WTC11 (cell line): ENCODE measurements around the gene AK9. TPM values are rescaled to one million over a fixed set of nuclear protein-coding genes. Genes with fewer than 3 reads are reported as not detected.

Experiments used
- ATF2 ChIP-seq: sonication (generic); formaldehyde crosslinking; IDR thresholded peaks from 2 replicates; pipeline ENCODE4 v1.8.1; 2022; ENCODE audit warnings: low read depth, missing genetic modification reagents, borderline replicate concordance
- CTCF ChIP-seq: fragments of 200-600 bp; IDR thresholded peaks from 2 replicates; pipeline ENCODE4 v1.8.0; 2022; ENCODE audit warnings: antibody characterized with exemption
- E2F1 ChIP-seq: sonication (generic); formaldehyde crosslinking; IDR thresholded peaks from 2 replicates; pipeline ENCODE4 v1.8.0; 2022; ENCODE audit warnings: mild to moderate bottlenecking, missing genetic modification reagents
- EMX1 ChIP-seq: fragments of 250-450 bp; sonication (Bioruptor Pico); IDR thresholded peaks from 2 replicates; pipeline ENCODE4 v1.8.0; 2021; ENCODE audit warnings: mild to moderate bottlenecking
- ETV6 ChIP-seq: sonication (generic); formaldehyde crosslinking; IDR thresholded peaks from 2 replicates; pipeline ENCODE4 v1.8.1; 2022; ENCODE audit warnings: mild to moderate bottlenecking, missing genetic modification reagents
- FOXK1 ChIP-seq: sonication (generic); formaldehyde crosslinking; IDR thresholded peaks from 2 replicates; pipeline ENCODE4 v1.8.0; 2022; ENCODE audit warnings: mild to moderate bottlenecking, moderate library complexity, missing genetic modification reagents
- FOXP1 ChIP-seq: sonication (generic); formaldehyde crosslinking; IDR thresholded peaks from 2 replicates; pipeline ENCODE4 v1.8.0; 2022; ENCODE audit warnings: missing genetic modification reagents, mild to moderate bottlenecking, moderate library complexity, borderline replicate concordance
- FOXP4 ChIP-seq: sonication (generic); formaldehyde crosslinking; IDR thresholded peaks from 2 replicates; pipeline ENCODE4 v1.8.0; 2022; ENCODE audit warnings: mild to moderate bottlenecking, missing genetic modification reagents
- JUN ChIP-seq: sonication (generic); formaldehyde crosslinking; IDR thresholded peaks from 2 replicates; pipeline ENCODE4 v1.8.0; 2023; ENCODE audit warnings: mild to moderate bottlenecking, missing genetic modification reagents
- NFYB ChIP-seq: sonication (generic); formaldehyde crosslinking; conservative IDR thresholded peaks from 2 replicates; pipeline ENCODE4 v1.8.0; 2022; ENCODE audit warnings: low read depth, missing genetic modification reagents
- NR1H2 ChIP-seq: sonication (generic); formaldehyde crosslinking; IDR thresholded peaks from 2 replicates; pipeline ENCODE4 v1.9.0; 2021; ENCODE audit warnings: mild to moderate bottlenecking, moderate library complexity, missing genetic modification reagents
- OVOL2 ChIP-seq: fragments of 250-450 bp; sonication (Bioruptor Pico); IDR thresholded peaks from 2 replicates; pipeline ENCODE4 v1.9.0; 2021; ENCODE audit warnings: mild to moderate bottlenecking, borderline replicate concordance
- PREB ChIP-seq: sonication (generic); formaldehyde crosslinking; IDR thresholded peaks from 2 replicates; pipeline ENCODE4 v1.8.1; 2022; ENCODE audit warnings: mild to moderate bottlenecking, missing genetic modification reagents, moderate library complexity, borderline replicate concordance
- RELA ChIP-seq: sonication (generic); formaldehyde crosslinking; IDR thresholded peaks from 2 replicates; pipeline ENCODE4 v1.8.1; 2022; ENCODE audit warnings: missing genetic modification reagents, mild to moderate bottlenecking, borderline replicate concordance
- SMAD4 ChIP-seq: sonication (generic); formaldehyde crosslinking; IDR thresholded peaks from 2 replicates; pipeline ENCODE4 v1.8.0; 2022; ENCODE audit warnings: mild to moderate bottlenecking, missing genetic modification reagents
- SOX15 ChIP-seq: fragments of 250-450 bp; sonication (Bioruptor Pico); IDR thresholded peaks from 2 replicates; pipeline ENCODE4 v1.9.0; 2021; ENCODE audit warnings: mild to moderate bottlenecking
- STAT6 ChIP-seq: sonication (generic); formaldehyde crosslinking; conservative IDR thresholded peaks from 2 replicates; pipeline ENCODE4 v1.8.1; 2023; ENCODE audit warnings: mild to moderate bottlenecking, low read depth, missing genetic modification reagents, moderate library complexity
- USF1 ChIP-seq: sonication (generic); formaldehyde crosslinking; IDR thresholded peaks from 2 replicates; pipeline ENCODE4 v1.8.0; 2022; ENCODE audit warnings: mild to moderate bottlenecking, missing genetic modification reagents
- USF2 ChIP-seq: sonication (generic); formaldehyde crosslinking; IDR thresholded peaks from 2 replicates; pipeline ENCODE4 v1.8.1; 2023; ENCODE audit warnings: mild to moderate bottlenecking, missing genetic modification reagents, moderate library complexity
- ZNF416 ChIP-seq: fragments of 250-450 bp; sonication (Bioruptor Pico); IDR thresholded peaks from 2 replicates; pipeline ENCODE4 v1.9.0; 2021; ENCODE audit warnings: mild to moderate bottlenecking, inconsistent platforms
- ZNF512 ChIP-seq: sonication (generic); formaldehyde crosslinking; IDR thresholded peaks from 2 replicates; pipeline ENCODE4 v1.8.1; 2022; ENCODE audit warnings: missing genetic modification reagents, borderline replicate concordance
- ZSCAN18 ChIP-seq: fragments of 250-450 bp; sonication (Bioruptor Pico); IDR thresholded peaks from 2 replicates; pipeline ENCODE4 v2.1.2; 2022; ENCODE audit warnings: mild to moderate bottlenecking, moderate library complexity
- total RNA-seq: library from RNA; stranded (reverse); gene quantifications from 3 replicates; pipeline ENCODE4 v1.2.3, GENCODE V29; 2021

AK9 gene
- total RNA-seq, 1 experiment from 2014 or later, result 3.7 TPM

GRCh38 chr6:109482905-109483734 is 207.9 kb downstream of the AK9 start, which contains the start of gene ZBTB24 (continued):
- no peak for TF ChIP-seq RELA
- 0 out of 2 replicates have a peak, but pooled peaks have one; percentile 29 for TF ChIP-seq STAT6
- TF ChIP-seq CTCF, result no peak
- TF ChIP-seq FOXP4 (CRISPR knock-in tag), result 0 out of 2 replicates have a peak, but pooled peaks have one; percentile 56
- no peak for TF ChIP-seq OVOL2 (CRISPR knock-in tag)
- TF ChIP-seq ZNF416 (CRISPR knock-in tag), result no peak
- no peak for TF ChIP-seq NR1H2 (CRISPR knock-in tag)
- TF ChIP-seq PREB, result no peak
- TF ChIP-seq ATF2, result no peak
- TF ChIP-seq USF2, result peak; percentile 92
- no peak for TF ChIP-seq ZNF512 (CRISPR knock-in tag)
- no peak for TF ChIP-seq E2F1 (CRISPR knock-in tag)
- peak; percentile 72 for TF ChIP-seq FOXK1 (CRISPR knock-in tag)
- TF ChIP-seq EMX1, result no peak
- no peak for TF ChIP-seq SOX15 (CRISPR knock-in tag)
- TF ChIP-seq JUN (CRISPR knock-in tag), result no peak
- TF ChIP-seq USF1 (CRISPR knock-in tag), result peak; percentile 89
- no peak for TF ChIP-seq ZSCAN18 (CRISPR knock-in tag)
- TF ChIP-seq ETV6 (CRISPR knock-in tag), result peak; percentile 59; the same call in 1 of the 2 replicates
- 0 out of 2 replicates have a peak, but pooled peaks have one; percentile 50 for TF ChIP-seq FOXP1 (CRISPR knock-in tag)
- TF ChIP-seq NFYB, result 0 out of 2 replicates have a peak, but pooled peaks have one; percentile 37
- TF ChIP-seq SMAD4 (CRISPR knock-in tag), result no peak
